Spleen (tissue), 11 donors: ENCODE measurements around the gene C12orf42. TPM values are rescaled to one million over a fixed set of nuclear protein-coding genes. Genes with fewer than 3 reads are reported as not detected.

Source experiments
- DNase-seq: peaks from one replicate; pipeline ENCODE4 v3.0.0-alpha.2; 2020
- H3K27ac ChIP-seq, 8 donors: fragments of 200-600 bp; sonication (generic) in 7 of 8; 1 replicate in 4 of 8; 2 replicates in 4 of 8; pipeline versions ENCODE4 v1.5.0 to v1.8.0; 2016 to 2021; ENCODE audit warnings: inconsistent platforms in 4 of 8, mild to moderate bottlenecking in 4 of 8, moderate library complexity in 1 of 8
- H3K27me3 ChIP-seq, 7 donors: fragments of 200-600 bp; sonication (generic) in 6 of 7; replicated peaks in 1 of 7; 1 replicate in 4 of 7; 2 replicates in 3 of 7; pipeline versions ENCODE4 v1.5.0 to v1.8.0; 2016 to 2021; ENCODE audit warnings: inconsistent platforms in 3 of 7, mild to moderate bottlenecking in 1 of 7
- H3K36me3 ChIP-seq, 6 donors: fragments of 200-600 bp; sonication (generic) in 5 of 6; 1 replicate in 4 of 6; 2 replicates in 2 of 6; pipeline versions ENCODE4 v1.5.0 to v1.8.0; 2016 to 2021; ENCODE audit warnings: inconsistent platforms in 2 of 6
- H3K4me1 ChIP-seq, 6 donors: fragments of 200-600 bp; sonication (generic) in 5 of 6; 1 replicate in 3 of 6; 2 replicates in 3 of 6; pipeline versions ENCODE4 v1.5.0 to v1.8.0; 2016 to 2021; ENCODE audit warnings: inconsistent platforms in 3 of 6
- H3K4me3 ChIP-seq, 8 donors: fragments of 200-600 bp; sonication (generic) in 7 of 8; 1 replicate in 4 of 8; 2 replicates in 4 of 8; pipeline versions ENCODE4 v1.5.0 to v1.8.0; 2016 to 2021; ENCODE audit warnings: inconsistent platforms in 4 of 8, mild to moderate bottlenecking in 4 of 8, moderate library complexity in 2 of 8
- H3K9me3 ChIP-seq, 8 donors: fragments of 200-600 bp; sonication (generic) in 7 of 8; 1 replicate in 4 of 8; 2 replicates in 4 of 8; pipeline versions ENCODE4 v1.5.0 to v1.8.0; 2016 to 2021; ENCODE audit warnings: inconsistent platforms in 4 of 8
- CTCF ChIP-seq, 11 experiments: fragments of 200-600 bp in 7 of 11; fragments of 450-650 bp in 4 of 11; sonication (generic) in 4 of 11; IDR thresholded peaks in 8 of 11; conservative IDR thresholded peaks in 3 of 11; 1 replicate in 7 of 11; 2 replicates in 4 of 11; pipeline versions ENCODE4 v1.4.0 to v1.8.0; 2016 to 2021; ENCODE audit warnings: antibody characterized with exemption in 11 of 11, inconsistent platforms in 4 of 11, mild to moderate bottlenecking in 1 of 11
- POLR2A ChIP-seq, 3 donors: fragments of 450-650 bp; IDR thresholded peaks; one replicate each; pipeline ENCODE4 v1.5.1; 2017; ENCODE audit warnings: antibody characterized with exemption in 3 of 3, mild to moderate bottlenecking in 1 of 3
- POLR2AphosphoS5 ChIP-seq, 3 donors: sonication (generic); formaldehyde crosslinking; IDR thresholded peaks; one replicate each; pipeline ENCODE4 v1.5.1; 2017; ENCODE audit warnings: antibody characterized with exemption in 3 of 3
- WGBS, 5 donors: extraction: QIAGEN DNeasy Blood & Tissue Kit in 3 of 5; methylation state at CpG; one replicate each; pipeline versions ENCODE4 v1.1.5 to v1.1.7; 2013 to 2018; 5-methylcytosine and 5-hydroxymethylcytosine counted together
- intact Hi-C: fragments of 100-400 bp; cut with DNase I; formaldehyde crosslinking; loops from one replicate; pipeline ENCODE4 v1.15.0; 2023; ENCODE audit warnings: low total_unique reads
- polyA plus RNA-seq, 3 donors: library from polyadenylated mRNA; stranded (reverse); fragments of 200-250 nt; gene quantifications; one replicate each; pipeline ENCODE4 v1.2.1, GENCODE V29; 2013
- total RNA-seq, 7 donors: library from RNA; depleted of rRNA in 3 of 7; stranded (reverse); fragments of >200 nt in 3 of 7; fragmentation: NEBNext Ultra II Directional in 4 of 7; extraction: Animal tissue kit (Norgen Biotek cat#: 25700) in 4 of 7; gene quantifications; one replicate each; pipeline versions ENCODE4 v1.1.0 to v1.2.1, GENCODE V29; 2016 to 2021
- donor health status: healthy with polysubstance abuse.
- donor health status: DM: no; HTN: no; CAD: no; lungs with moderate emphysema.
- donor health status: DM: no; HTN: no; CAD: no.
- donor health status: Bipolar disorder and iron deficiency.
- donor health status: healthy.
- donor health status: DM: no; HTN: no; CAD: no.
- donor health status: DM: yes; HTN: yes; CAD: no.

The C12orf42 gene
- total and polyA plus RNA-seq, 10 donors: 3.7 to 18.1 (median 11.9) TPM

GRCh38 chr12:103331643-103332042, 164.1 kb downstream of the C12orf42 start:
- no peak overlapping the region for H3K4me3 ChIP-seq
- no peaks in the 10 kb centered on the region for H3K9me3 ChIP-seq
- H3K36me3 ChIP-seq: no peaks in the 10 kb centered on the region
- intact Hi-C loops: no loop called here
- no peak overlapping the region for H3K27ac ChIP-seq
- no peaks in the 10 kb centered on the region for H3K27me3 ChIP-seq
- no peaks in the 10 kb centered on the region for H3K4me1 ChIP-seq
- TF ChIP-seq POLR2A (IDR thresholded peaks at IDR 0.05) (no peak), CTCF (IDR thresholded peaks at IDR 0.05 in 8 of 11, conservative IDR thresholded peaks at IDR 0.05 in 3 of 11) (no peak), POLR2AphosphoS5 (IDR thresholded peaks at IDR 0.05) (no peak)
- no peak for DNase-seq
- WGBS, 5 donors: 95 to 99% (median 99%) methylated on average over 4 of the region's 4 CpGs

- DNase-seq: no peak
- Histone ChIP-seq H3K36me3 (no peaks in the 10 kb centered on the region), H3K27ac (no peak overlapping the region), H3K4me3 (no peak overlapping the region), H3K4me1 (no peaks in the 10 kb centered on the region), H3K9me3 (no peaks in the 10 kb centered on the region), H3K27me3 (no peaks in the 10 kb centered on the region)
- WGBS, 5 donors: 86 to 97% (median 87%) methylated on average over 1 of the region's 1 CpG
- intact Hi-C loops: no loop called here
- TF ChIP-seq CTCF (IDR thresholded peaks at IDR 0.05 in 8 of 11, conservative IDR thresholded peaks at IDR 0.05 in 3 of 11): no peak
- TF ChIP-seq POLR2A (IDR thresholded peaks at IDR 0.05): no peak
- no peak for TF ChIP-seq POLR2AphosphoS5 (IDR thresholded peaks at IDR 0.05)
These were observed 165.1 kb downstream of the C12orf42 start for GRCh38 chr12:103330672-103331071.

- Histone ChIP-seq H3K27me3 (no peaks in the 10 kb centered on the region), H3K36me3 (no peaks in the 10 kb centered on the region), H3K4me1 (no peaks in the 10 kb centered on the region), H3K4me3 (no peak overlapping the region), H3K9me3 (no peaks in the 10 kb centered on the region), H3K27ac (no peak overlapping the region)
- intact Hi-C loops: no loop called here
- no peak for DNase-seq
- TF ChIP-seq POLR2AphosphoS5 (IDR thresholded peaks at IDR 0.05): no peak
- TF ChIP-seq CTCF (IDR thresholded peaks at IDR 0.05 in 8 of 11, conservative IDR thresholded peaks at IDR 0.05 in 3 of 11): no peak
- TF ChIP-seq POLR2A (IDR thresholded peaks at IDR 0.05): no peak
These were observed 168.1 kb downstream of the C12orf42 start for GRCh38 chr12:103327676-103328075.

- 86 to 95% (median 90%) methylated on average over 3 of the region's 3 CpGs for WGBS, 5 donors
- Histone ChIP-seq H3K27ac (no peak overlapping the region), H3K4me1 (no peaks in the 10 kb centered on the region), H3K36me3 (no peaks in the 10 kb centered on the region), H3K9me3 (peaks cover 0 to 9% (median 0%) of the 10 kb centered on the region in 8 donors), H3K27me3 (no peaks in the 10 kb centered on the region), H3K4me3 (no peak overlapping the region)
- DNase-seq: no peak
- intact Hi-C loops: no loop called here
- TF ChIP-seq POLR2AphosphoS5 (IDR thresholded peaks at IDR 0.05) (no peak), POLR2A (IDR thresholded peaks at IDR 0.05) (no peak), CTCF (IDR thresholded peaks at IDR 0.05 in 8 of 11, conservative IDR thresholded peaks at IDR 0.05 in 3 of 11) (peak in 3 of 11 experiments; percentile 22 to 44 (median 28))
These were observed 169.6 kb downstream of the C12orf42 start for GRCh38 chr12:103326190-103326589.
